Thyroid gland (tissue), 4 donors: ENCODE data around the gene GLP1R. TPM values are rescaled to one million over a fixed set of nuclear protein-coding genes. Genes with fewer than 3 reads are reported as not detected.

ENCODE experiments used
- DNase-seq, 2 donors: peaks; one replicate each; pipeline ENCODE4 v3.0.0-alpha.2; 2019
- H3K27ac ChIP-seq, 3 donors: fragments of 200-600 bp; sonication (generic); 1 replicate in 2 of 3; 2 replicates in 1 of 3; pipeline ENCODE4 v1.5.1; 2016 to 2019; ENCODE audit warnings: mild to moderate bottlenecking in 1 of 3, moderate library complexity in 1 of 3
- H3K27me3 ChIP-seq: fragments of 200-600 bp; sonication (generic); one replicate; pipeline ENCODE4 v1.5.1; 2019
- H3K36me3 ChIP-seq, 2 donors: fragments of 200-600 bp; sonication (generic); one replicate each; pipeline ENCODE4 v1.5.1; 2016 to 2019
- H3K4me1 ChIP-seq, 2 donors: fragments of 200-600 bp; sonication (generic); one replicate each; pipeline ENCODE4 v1.5.1; 2017 to 2019
- H3K4me3 ChIP-seq, 3 donors: fragments of 200-600 bp; sonication (generic); replicated peaks in 1 of 3; 1 replicate in 2 of 3; 2 replicates in 1 of 3; pipeline ENCODE4 v1.5.1; 2016; ENCODE audit warnings: mild to moderate bottlenecking in 1 of 3
- H3K9me3 ChIP-seq: fragments of 200-600 bp; sonication (generic); one replicate; pipeline ENCODE4 v1.5.1; 2017
- CTCF ChIP-seq, 6 experiments: fragments of 200-600 bp in 3 of 6; fragments of 450-650 bp in 3 of 6; sonication (generic) in 3 of 6; IDR thresholded peaks; one replicate each; pipeline ENCODE4 v1.5.1; 2016 to 2019; ENCODE audit warnings: antibody characterized with exemption in 6 of 6, mild to moderate bottlenecking in 2 of 6, inconsistent platforms in 1 of 6, moderate library complexity in 1 of 6
- POLR2A ChIP-seq, 2 donors: fragments of 450-650 bp; IDR thresholded peaks; one replicate each; pipeline ENCODE4 v1.6.1; 2017; ENCODE audit warnings: antibody characterized with exemption in 2 of 2, mild to moderate bottlenecking in 2 of 2, moderate library complexity in 1 of 2
- WGBS, 2 donors: methylation state at CpG; one replicate each; pipeline ENCODE4 v1.1.5; 2017; 5-methylcytosine and 5-hydroxymethylcytosine counted together
- intact Hi-C: fragments of 100-400 bp; cut with DNase I; formaldehyde crosslinking; loops from one replicate; pipeline ENCODE4 v1.15.1; 2023
- total RNA-seq, 4 donors: library from RNA; depleted of rRNA; stranded (reverse); fragments of >200 nt; gene quantifications; one replicate each; pipeline ENCODE4 v1.2.3, GENCODE V29; 2016

GLP1R gene
- total RNA-seq, 4 donors from 2014 or later: 0.13 to 0.45 (median 0.18) TPM

- no peak overlapping the region for H3K27ac ChIP-seq
- no peak overlapping the region for H3K4me3 ChIP-seq
- intact Hi-C loops: no loop called here
- WGBS, 2 donors: 83 to 85% methylated on average over 10 of the region's 10 CpGs
- no peak for DNase-seq
- H3K36me3 ChIP-seq: no peaks in the 10 kb centered on the region
- no peaks in the 10 kb centered on the region for H3K27me3 ChIP-seq
- no peaks in the 10 kb centered on the region for H3K9me3 ChIP-seq
- no peaks in the 10 kb centered on the region for H3K4me1 ChIP-seq
- TF ChIP-seq CTCF (IDR thresholded peaks at IDR 0.05) (no peak), POLR2A (IDR thresholded peaks at IDR 0.05) (no peak)
Observed at GRCh38 chr6:39040080-39040673, 8.4 kb upstream of the GLP1R start.

DNA sequence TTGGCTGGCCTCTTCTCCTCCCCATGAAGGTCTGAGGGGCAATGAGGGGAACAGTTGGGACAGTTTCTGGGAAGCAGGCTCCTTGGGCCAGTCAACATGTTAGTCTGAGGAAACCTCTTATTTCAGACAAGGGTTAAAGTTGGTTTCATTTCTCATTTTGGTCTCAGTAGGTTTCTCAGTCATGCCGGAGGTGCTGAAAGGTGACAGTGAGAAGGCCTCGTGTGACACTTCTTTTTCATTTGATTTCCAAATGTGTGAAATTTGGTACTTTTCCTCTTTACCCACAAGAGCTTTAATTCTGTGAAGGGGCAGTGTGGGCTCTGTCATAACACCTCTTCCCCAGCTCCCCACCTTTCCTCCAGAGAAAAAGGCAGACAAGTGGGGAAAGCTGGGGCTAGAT, 7.5 kb upstream of the GLP1R start:
- Histone ChIP-seq H3K27ac (no peak overlapping the region), H3K4me3 (no peak overlapping the region), H3K27me3 (no peaks in the 10 kb centered on the region), H3K4me1 (no peaks in the 10 kb centered on the region), H3K36me3 (no peaks in the 10 kb centered on the region), H3K9me3 (no peaks in the 10 kb centered on the region)
- WGBS, 2 donors: 63 to 82% methylated on average over 2 of the region's 2 CpGs
- intact Hi-C loops: no loop called here
- DNase-seq: no peak
- TF ChIP-seq POLR2A (IDR thresholded peaks at IDR 0.05) (no peak), CTCF (IDR thresholded peaks at IDR 0.05) (no peak)

DNA sequence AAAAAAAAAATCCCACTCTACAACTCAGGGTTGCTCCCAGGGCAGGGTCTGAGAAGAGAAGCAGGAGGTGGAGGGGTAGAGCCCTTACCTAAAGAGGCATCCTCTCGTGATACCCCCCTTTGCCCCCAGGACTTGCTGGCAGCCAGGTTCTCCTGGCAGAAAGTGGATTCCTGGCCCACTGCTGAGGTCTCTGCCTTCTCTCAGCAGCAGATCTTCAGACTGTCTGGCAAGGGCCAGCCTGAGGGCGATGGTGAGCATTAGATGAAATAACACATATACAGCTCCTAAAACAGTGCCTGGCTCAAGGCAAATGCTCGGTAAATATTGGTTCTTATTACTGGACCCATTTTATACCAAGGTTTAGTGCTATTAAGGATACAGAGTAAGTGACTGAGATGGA, 4.8 kb upstream of the GLP1R start:
- intact Hi-C loops: no loop called here
- Histone ChIP-seq H3K4me1 (peaks cover 0 to 2% of the 10 kb centered on the region in 2 donors), H3K27ac (no peak overlapping the region), H3K4me3 (no peak overlapping the region), H3K36me3 (no peaks in the 10 kb centered on the region), H3K27me3 (no peaks in the 10 kb centered on the region), H3K9me3 (no peaks in the 10 kb centered on the region)
- TF ChIP-seq POLR2A (IDR thresholded peaks at IDR 0.05) (no peak), CTCF (IDR thresholded peaks at IDR 0.05) (no peak)
- DNase-seq: no peak
- WGBS, 2 donors: 79 to 87% methylated on average over 3 of the region's 3 CpGs

GRCh38 chr6:39044181-39044580, 4.4 kb upstream of the GLP1R start:
- no peaks in the 10 kb centered on the region for H3K36me3 ChIP-seq
- WGBS, 2 donors: 86 to 87% methylated on average over 4 of the region's 4 CpGs
- no peaks in the 10 kb centered on the region for H3K9me3 ChIP-seq
- TF ChIP-seq POLR2A (IDR thresholded peaks at IDR 0.05): no peak
- TF ChIP-seq CTCF (IDR thresholded peaks at IDR 0.05): no peak
- no peak overlapping the region for H3K4me3 ChIP-seq
- DNase-seq: no peak
- no peak overlapping the region for H3K27ac ChIP-seq
- intact Hi-C loops: no loop called here
- peaks cover 0 to 6% of the 10 kb centered on the region in 2 donors for H3K4me1 ChIP-seq
- H3K27me3 ChIP-seq: no peaks in the 10 kb centered on the region

GRCh38 chr6:39047434-39048327, 900 bp upstream of the GLP1R start:
- WGBS, 2 donors: 62 to 65% methylated on average over 6 of the region's 6 CpGs
- TF ChIP-seq CTCF (IDR thresholded peaks at IDR 0.05): no peak
- no peak for TF ChIP-seq POLR2A (IDR thresholded peaks at IDR 0.05)
- Histone ChIP-seq H3K9me3 (no peaks in the 10 kb centered on the region), H3K36me3 (no peaks in the 10 kb centered on the region), H3K27ac (no peak overlapping the region), H3K27me3 (no peaks in the 10 kb centered on the region), H3K4me1 (peaks cover 0 to 6% of the 10 kb centered on the region in 2 donors), H3K4me3 (no peak overlapping the region)
- intact Hi-C loops: no loop called here
- no peak for DNase-seq
